ENCODE results near the gene ARHGAP18.

ARHGAP18 gene

DNA sequence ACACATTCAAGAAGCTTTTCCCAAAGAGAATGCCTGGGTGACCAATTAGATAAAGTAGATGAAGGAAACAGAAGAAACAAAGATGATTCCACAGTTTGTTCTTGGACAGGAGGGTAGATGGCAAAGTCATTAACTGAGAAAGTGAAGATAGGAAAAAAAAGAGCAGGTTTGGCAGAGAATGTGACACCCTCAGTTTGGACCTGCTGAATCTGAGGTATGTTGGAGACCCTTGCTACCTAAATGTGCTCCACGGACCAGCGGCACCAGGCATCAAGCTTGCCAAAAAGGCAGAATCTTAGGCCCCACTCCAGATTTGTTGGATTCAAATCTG lies 49.7 kb downstream of the ARHGAP18 start:
- DNase-seq (ENCODE audit: low spot score): no peak
- TF ChIP-seq, protein P1, sequence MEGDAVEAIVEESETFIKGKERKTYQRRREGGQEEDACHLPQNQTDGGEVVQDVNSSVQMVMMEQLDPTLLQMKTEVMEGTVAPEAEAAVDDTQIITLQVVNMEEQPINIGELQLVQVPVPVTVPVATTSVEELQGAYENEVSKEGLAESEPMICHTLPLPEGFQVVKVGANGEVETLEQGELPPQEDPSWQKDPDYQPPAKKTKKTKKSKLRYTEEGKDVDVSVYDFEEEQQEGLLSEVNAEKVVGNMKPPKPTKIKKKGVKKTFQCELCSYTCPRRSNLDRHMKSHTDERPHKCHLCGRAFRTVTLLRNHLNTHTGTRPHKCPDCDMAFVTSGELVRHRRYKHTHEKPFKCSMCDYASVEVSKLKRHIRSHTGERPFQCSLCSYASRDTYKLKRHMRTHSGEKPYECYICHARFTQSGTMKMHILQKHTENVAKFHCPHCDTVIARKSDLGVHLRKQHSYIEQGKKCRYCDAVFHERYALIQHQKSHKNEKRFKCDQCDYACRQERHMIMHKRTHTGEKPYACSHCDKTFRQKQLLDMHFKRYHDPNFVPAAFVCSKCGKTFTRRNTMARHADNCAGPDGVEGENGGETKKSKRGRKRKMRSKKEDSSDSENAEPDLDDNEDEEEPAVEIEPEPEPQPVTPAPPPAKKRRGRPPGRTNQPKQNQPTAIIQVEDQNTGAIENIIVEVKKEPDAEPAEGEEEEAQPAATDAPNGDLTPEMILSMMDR (IDR thresholded peaks at IDR 0.05; ENCODE audit: extremely low read depth, missing control alignments): no peak

- TF ChIP-seq, protein P1 (IDR thresholded peaks at IDR 0.05; ENCODE audit: extremely low read depth, missing control alignments): no peak
- DNase-seq (ENCODE audit: low spot score): no peak
Observed at GRCh38 chr6:129659590-129660345, 50.2 kb downstream of the ARHGAP18 start.

DNA sequence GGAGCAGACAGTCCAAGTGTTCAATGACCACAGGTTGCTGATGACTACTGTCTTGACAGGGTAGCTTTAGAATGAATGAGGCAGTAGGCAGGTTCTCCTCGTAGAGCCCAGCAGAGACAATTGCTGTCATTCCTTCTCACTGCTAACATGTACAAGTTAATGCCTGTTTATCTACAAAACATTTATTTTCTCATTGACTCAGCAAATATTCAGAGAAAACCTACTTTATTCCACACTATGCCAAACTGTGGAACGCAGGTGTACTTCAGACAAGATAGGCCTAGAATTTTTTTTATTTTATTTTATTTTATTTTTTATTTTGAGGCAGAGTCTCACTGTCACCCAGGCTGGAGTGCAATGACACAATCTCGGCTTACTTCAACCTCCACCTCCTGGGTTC lies 50.8 kb downstream of the ARHGAP18 start:
- TF ChIP-seq, protein P1 (IDR thresholded peaks at IDR 0.05; ENCODE audit: extremely low read depth, missing control alignments): no peak
- no peak for DNase-seq (ENCODE audit: low spot score)

DNA sequence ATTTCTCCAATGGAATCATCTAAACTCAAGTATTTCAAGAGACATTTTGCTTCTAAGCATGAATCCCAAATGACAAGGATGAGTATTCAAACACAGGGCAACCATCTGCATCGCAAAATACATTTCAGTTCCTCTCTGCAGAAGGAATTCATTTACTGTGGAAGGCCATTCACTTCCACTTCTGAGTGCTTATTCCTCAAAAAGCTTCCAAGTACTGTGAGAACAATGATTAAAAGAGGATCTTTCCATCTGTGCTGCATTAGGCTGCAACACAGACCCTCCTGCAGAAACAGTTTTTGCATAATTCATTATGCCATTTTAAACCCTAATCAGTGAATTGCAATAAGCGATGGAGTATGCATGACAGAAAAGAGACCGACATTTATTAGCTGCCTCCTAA lies 52.5 kb downstream of the ARHGAP18 start:
- TF ChIP-seq, protein P1 (IDR thresholded peaks at IDR 0.05; ENCODE audit: extremely low read depth, missing control alignments): no peak
- no peak for DNase-seq (ENCODE audit: low spot score)

GRCh38 chr6:129655334-129655733 lies 54.6 kb downstream of the ARHGAP18 start:
- no peak for DNase-seq (ENCODE audit: low spot score)
- TF ChIP-seq, protein P1 (IDR thresholded peaks at IDR 0.05; ENCODE audit: extremely low read depth, missing control alignments): no peak

DNA sequence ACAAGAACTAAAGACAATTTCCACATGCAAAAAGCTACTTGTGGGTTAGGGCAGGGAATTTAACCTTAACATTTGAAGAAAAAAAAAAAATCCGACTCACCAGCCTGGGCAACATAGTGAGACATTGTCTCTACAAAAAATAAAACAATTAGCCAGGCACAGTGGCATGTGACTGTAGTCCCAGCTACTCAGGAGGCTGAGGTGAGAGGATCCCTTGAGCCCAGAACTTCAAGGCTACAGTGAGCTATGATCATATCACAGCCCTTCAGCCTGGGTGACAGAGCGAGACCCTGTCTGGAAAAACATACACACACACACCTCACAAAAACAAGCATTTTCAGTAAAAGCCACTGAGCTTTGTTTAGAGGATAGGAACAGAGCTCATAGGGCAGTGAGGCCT lies 56.2 kb downstream of the ARHGAP18 start:
- no peak for DNase-seq (ENCODE audit: low spot score)
- TF ChIP-seq, protein P1 (IDR thresholded peaks at IDR 0.05; ENCODE audit: extremely low read depth, missing control alignments): no peak

- TF ChIP-seq, protein P1 (IDR thresholded peaks at IDR 0.05; ENCODE audit: extremely low read depth, missing control alignments): no peak
- no peak for DNase-seq (ENCODE audit: low spot score)
Observed at GRCh38 chr6:129653229-129653628, 56.7 kb downstream of the ARHGAP18 start.
